GM12874 (cell line): ENCODE measurements around the gene RPGRIP1L.

Source experiments
- TF ChIP-seq, protein P1 (sequence below): IDR thresholded peaks from 2 replicates; pipeline ENCODE4 v1.5.1; 2011; ENCODE audit warnings: low read depth, mild to moderate bottlenecking, control low read depth, low read length, moderate library complexity; ENCODE audit not compliant: insufficient read depth

Gene RPGRIP1L

GRCh38 chr16:53741546-53741945, 37.9 kb upstream of the RPGRIP1L start:
- TF ChIP-seq, protein P1, sequence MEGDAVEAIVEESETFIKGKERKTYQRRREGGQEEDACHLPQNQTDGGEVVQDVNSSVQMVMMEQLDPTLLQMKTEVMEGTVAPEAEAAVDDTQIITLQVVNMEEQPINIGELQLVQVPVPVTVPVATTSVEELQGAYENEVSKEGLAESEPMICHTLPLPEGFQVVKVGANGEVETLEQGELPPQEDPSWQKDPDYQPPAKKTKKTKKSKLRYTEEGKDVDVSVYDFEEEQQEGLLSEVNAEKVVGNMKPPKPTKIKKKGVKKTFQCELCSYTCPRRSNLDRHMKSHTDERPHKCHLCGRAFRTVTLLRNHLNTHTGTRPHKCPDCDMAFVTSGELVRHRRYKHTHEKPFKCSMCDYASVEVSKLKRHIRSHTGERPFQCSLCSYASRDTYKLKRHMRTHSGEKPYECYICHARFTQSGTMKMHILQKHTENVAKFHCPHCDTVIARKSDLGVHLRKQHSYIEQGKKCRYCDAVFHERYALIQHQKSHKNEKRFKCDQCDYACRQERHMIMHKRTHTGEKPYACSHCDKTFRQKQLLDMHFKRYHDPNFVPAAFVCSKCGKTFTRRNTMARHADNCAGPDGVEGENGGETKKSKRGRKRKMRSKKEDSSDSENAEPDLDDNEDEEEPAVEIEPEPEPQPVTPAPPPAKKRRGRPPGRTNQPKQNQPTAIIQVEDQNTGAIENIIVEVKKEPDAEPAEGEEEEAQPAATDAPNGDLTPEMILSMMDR, result no peak

DNA sequence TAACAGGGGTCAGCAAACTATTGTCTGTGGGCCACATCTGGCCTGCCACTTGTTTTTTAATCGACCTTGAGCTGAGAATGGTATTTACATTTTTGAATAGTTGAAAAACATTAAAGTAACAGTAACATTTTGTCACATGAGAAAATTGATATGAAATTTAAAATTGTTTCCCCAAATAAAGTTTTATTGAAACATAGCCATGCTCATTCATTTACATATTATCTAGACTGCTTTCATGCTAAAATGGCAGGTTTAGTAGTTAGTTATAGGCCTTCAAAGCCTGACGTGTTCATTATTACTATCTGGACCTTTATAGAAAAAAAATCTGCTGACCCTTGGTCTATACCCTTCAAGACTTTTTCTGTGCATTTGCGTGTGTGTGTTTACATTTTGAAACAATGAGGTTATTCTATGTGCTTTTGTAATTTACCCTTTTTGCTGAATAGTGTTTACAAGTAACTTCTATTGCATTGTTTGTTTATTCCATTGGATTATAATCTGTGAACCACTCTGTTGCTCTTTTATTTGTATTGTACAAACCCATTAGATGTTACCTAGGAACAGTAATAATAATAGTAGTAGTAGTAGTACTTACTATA, 37.4 kb upstream of the RPGRIP1L start:
- TF ChIP-seq, protein P1, result no peak

DNA sequence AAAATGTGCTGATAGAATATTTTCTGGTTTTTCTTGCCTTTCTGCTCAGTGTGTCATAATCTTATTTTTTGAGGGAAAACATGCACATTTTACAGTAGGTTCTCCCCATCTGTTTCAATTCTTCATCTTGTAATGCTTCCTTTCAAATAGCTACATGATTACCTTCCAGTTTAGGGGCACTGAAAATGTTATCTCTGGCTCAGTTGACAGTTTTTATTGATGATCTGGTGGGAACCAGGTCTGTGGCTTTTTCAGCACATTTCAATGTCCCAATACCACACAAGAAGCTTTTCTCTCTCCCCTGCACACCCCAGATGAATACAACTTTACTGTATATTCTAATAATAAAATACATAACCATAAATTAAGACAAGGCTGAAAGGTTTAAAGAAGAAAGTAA, 36.8 kb upstream of the RPGRIP1L start:
- TF ChIP-seq, protein P1, result no peak

- TF ChIP-seq, protein P1, result no peak
These were observed 33.9 kb upstream of the RPGRIP1L start for GRCh38 chr16:53737552-53737951.

- TF ChIP-seq, protein P1, result no peak
These were observed 32.6 kb upstream of the RPGRIP1L start for GRCh38 chr16:53736297-53736696.

DNA sequence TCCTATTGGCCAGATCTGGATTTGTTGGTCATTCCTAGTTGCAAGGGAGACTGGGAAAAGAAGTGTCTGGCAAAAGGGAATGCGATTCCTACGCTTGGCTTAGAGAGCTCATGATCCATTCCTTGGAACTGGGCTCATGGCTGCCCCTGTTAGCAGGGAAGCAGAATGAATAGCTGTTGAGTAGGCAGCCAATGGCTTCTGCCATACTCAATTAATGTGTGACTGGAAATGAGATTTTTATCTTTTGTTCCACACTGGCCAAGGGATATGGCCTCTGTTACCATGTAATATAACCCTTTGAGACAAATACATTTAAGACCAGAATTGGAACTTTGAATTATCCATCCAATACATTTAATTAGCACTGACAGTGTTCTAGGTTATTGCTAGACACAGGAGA, 31.2 kb upstream of the RPGRIP1L start:
- TF ChIP-seq, protein P1, result no peak

DNA sequence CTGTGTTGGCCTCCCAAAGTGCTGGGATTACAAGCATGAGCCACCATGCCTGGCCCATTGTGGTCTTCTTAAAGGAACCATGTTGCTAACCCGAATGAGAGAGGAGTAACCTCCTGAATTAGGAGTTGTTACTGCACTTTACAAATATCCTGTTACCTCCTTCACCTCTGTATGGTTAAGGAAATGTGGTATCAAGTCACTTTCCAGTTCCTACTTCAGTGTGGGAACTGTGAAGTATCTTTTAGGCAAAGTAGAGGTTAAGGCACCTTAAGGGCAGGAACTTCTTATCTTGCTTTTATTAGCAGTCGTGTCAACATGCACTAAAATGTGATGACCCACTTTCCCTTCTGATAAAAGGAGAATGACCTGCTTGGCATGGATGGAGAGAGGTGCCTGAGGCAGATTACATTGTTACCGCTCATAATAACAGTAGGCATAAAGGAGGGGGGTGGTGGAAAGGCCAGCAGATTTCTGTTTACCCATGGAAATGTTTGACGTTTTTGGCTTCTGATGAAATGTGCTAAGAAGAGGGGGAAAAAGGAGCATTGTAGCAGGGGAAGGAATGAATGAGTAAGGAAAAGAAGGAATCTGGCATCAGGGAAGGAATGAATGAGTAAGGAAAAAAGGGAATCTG, 28.8 kb upstream of the RPGRIP1L start:
- TF ChIP-seq, protein P1, result no peak
